ENCODE results near the gene ERMN.
"Not testable (repeated sequence)": the region's sequence is repeated elsewhere in the genome, so short reads cannot be mapped to it uniquely, and the experiment has no call there.

The ERMN gene

DNA sequence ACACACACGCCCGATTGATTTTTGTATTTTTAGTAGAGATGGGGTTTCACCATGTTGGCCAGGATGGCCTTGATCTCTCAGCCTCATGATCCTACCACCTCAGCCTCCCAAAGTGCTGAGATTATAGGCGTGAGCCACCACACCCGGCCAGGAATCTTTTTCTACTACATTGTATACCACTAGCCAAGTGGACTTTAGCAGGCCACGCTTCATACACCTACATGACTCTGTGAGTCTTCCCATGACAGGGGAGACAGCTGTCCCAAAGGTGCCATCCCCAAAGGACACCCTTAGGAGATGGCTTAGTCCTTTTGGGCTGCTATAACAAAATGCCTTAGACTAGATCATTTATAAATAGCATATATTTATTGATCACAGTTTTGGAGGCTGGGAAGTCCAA, 32.8 kb downstream of the ERMN start:
- no peak for DNase-seq (ENCODE audit: low spot score)

- DNase-seq (ENCODE audit: low spot score) = no peak
These were observed 34.6 kb downstream of the ERMN start for GRCh38 chr2:157291018-157291417.

GRCh38 chr2:157290525-157290924, 35.1 kb downstream of the ERMN start:
- DNase-seq (ENCODE audit: low spot score) = no peak

DNA sequence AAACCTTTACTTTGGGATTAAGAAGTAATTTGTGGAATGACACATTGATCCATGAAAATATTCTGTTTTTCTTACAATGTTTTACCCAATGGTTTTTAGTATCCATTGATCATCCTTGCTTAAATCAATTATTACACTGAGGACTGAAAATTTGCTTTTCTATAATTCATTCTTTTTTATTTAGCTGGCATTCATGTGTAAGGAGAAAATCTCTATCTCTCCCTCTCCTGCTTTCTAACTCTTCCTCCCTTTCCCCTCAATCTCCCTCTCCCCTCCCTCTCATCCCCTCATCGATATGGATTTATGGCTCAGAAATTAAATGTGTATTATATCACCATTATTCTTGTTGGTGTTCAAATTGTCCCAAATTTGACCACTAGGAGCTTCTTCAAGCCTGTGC, 38.5 kb downstream of the ERMN start:
- DNase-seq (ENCODE audit: low spot score) = no peak

- DNase-seq (ENCODE audit: low spot score) = no peak
These were observed 42.2 kb downstream of the ERMN start for GRCh38 chr2:157283468-157283867.

DNA sequence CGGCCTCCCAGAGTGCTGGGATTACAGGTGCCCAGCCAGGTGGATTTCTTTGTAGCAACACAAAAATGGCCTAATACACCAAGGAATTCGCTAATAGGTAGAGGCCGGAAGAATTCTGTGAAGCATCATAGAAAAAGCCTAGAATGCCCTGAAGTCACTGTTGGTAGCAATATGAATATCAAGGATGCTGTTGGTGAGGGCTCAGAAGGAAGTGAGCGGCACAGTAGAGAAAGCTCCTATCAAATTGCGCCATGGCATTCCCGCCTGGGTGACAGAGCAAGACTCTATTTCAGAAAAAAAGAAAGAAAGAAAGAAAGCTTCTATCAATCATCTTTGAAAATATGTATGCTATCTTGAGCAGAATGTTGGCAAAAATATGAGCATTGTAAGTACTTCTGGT, 44.3 kb downstream of the ERMN start:
- no peak for DNase-seq (ENCODE audit: low spot score)

- DNase-seq (ENCODE audit: low spot score) = not testable (repeated sequence)
These were observed 46.3 kb downstream of the ERMN start for GRCh38 chr2:157279311-157279710.

DNA sequence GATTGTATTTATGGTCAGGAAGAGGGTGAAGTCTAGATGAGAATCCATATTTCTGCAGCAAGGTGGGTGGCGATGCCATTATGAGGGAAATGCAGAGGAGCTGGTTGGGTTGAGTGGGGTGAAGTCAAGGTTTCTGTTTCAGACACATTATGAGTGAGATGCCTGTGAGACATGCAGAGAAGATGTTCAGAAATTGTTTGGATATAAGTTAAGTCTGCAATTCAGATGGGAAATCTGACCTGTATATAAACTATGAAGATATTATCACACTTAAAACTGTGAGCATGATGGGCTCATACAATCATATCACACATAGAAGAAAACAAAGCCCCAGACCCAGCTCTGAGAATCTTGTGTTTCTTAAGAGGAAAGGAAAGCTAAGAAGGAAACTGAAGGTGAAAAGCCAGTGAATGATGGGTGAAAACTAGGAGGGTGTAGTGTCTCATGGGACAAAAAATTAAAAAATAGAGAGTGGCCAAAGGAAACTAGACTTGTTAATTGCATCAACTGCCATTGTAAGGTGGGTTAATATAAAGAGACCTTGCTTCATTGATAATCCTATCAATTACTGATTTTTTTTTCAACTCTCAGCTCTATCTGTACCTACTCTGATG, 53.9 kb downstream of the ERMN start:
- DNase-seq (ENCODE audit: low spot score) = no peak

- DNase-seq (ENCODE audit: low spot score) = no peak
These were observed 55.7 kb downstream of the ERMN start for GRCh38 chr2:157269922-157270321.

DNA sequence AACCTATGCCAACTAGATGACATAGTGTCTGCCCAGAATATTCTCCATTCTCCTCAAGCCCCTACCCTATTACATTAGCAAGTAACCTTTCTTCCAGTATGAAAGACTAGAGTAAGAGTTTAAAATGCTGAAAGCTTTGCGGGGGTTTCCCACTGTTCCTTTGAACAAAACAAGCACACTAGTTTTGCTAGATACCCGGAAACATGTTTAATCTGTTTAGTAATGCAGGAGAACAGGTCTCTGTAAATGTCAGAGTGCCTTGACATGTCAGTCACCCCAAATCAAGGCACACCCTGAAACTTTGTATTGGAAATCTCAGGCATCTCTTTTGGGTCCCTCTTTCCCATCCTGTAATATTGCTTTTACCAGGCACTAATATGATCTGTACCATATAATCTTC, 56.6 kb downstream of the ERMN start:
- DNase-seq (ENCODE audit: low spot score) = no peak
